GM12875 (cell line): ENCODE results near the gene TTLL9.

Source experiments
- H3K4me3 ChIP-seq: one replicate; pipeline ENCODE4 v1.5.1; 2011; ENCODE audit warnings: low read depth, low read length, control low read depth
- CTCF ChIP-seq: IDR thresholded peaks from 2 replicates; pipeline ENCODE4 v1.5.1; 2011; ENCODE audit warnings: low read depth, mild to moderate bottlenecking, control low read depth, inconsistent platforms, low read length, moderate library complexity, borderline replicate concordance; ENCODE audit not compliant: insufficient read depth

The TTLL9 gene

GRCh38 chr20:31869942-31870725 is at the start of gene TTLL9, which contains the start of gene DUSP15:
TTLL9 (plus strand) TSS chr20:31870634; CDS start chr20:31871127, 493 bp downstream.
DUSP15 (minus strand) TSS chr20:31870527; CDS start chr20:31870337, 190 bp downstream.
- no peak for TF ChIP-seq CTCF
- peak within 1 kb of the TSS; percentile 34 for H3K4me3 ChIP-seq

- no peak for TF ChIP-seq CTCF
- no peak overlapping the region for H3K4me3 ChIP-seq
These were observed 49.0 kb upstream of the TTLL9 start for GRCh38 chr20:31821427-31821826.

GRCh38 chr20:31822421-31823330 is 47.8 kb upstream of the TTLL9 start:
- TF ChIP-seq CTCF, result peak; percentile 95
- no peak overlapping the region for H3K4me3 ChIP-seq

GRCh38 chr20:31823360-31824124 is 46.9 kb upstream of the TTLL9 start:
- H3K4me3 ChIP-seq, result no peak overlapping the region
- TF ChIP-seq CTCF, result no peak

- no peak for TF ChIP-seq CTCF
- H3K4me3 ChIP-seq, result no peak overlapping the region
These were observed 46.3 kb upstream of the TTLL9 start for GRCh38 chr20:31824125-31824485.

- H3K4me3 ChIP-seq, result no peak overlapping the region
- no peak for TF ChIP-seq CTCF
These were observed 45.7 kb upstream of the TTLL9 start for GRCh38 chr20:31824554-31825313.
